ENCODE data around the gene SAFB.
A peak's percentile ranks its signal among the peaks of the same experiment; 100 is the strongest.

DNA sequence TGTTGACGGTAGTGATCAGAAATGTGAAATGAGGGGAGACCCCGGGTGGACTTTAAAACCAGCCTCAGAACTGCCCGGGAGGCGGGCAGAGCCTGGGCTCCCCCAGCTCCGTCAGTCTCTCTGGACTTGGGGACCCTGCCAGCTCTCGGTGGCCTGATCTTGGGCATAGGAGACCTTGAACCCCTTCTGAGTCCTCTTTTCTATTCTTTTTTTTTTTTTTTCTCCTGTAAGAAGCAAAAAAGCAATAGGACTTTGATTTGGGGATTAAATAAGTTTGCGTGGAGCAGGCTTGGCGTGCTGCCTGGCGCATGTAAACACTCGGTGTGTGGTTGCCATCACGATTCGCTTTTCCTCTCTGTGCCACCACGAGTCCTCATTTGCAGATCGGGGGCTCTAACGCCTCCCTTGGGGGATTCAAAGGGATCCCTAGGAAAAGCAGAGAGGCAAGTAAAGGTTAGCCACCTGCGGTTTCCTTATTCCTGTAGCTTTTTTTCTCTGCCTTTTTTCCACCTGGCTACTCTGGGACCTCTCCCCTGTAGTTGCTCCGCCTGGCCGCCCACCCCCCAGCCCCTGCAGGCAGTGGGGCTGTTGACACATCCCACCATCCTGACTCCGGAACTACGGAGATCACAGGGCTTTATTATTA, 1.3 kb downstream of the SAFB start:
- TF ChIP-seq, protein P1, sequence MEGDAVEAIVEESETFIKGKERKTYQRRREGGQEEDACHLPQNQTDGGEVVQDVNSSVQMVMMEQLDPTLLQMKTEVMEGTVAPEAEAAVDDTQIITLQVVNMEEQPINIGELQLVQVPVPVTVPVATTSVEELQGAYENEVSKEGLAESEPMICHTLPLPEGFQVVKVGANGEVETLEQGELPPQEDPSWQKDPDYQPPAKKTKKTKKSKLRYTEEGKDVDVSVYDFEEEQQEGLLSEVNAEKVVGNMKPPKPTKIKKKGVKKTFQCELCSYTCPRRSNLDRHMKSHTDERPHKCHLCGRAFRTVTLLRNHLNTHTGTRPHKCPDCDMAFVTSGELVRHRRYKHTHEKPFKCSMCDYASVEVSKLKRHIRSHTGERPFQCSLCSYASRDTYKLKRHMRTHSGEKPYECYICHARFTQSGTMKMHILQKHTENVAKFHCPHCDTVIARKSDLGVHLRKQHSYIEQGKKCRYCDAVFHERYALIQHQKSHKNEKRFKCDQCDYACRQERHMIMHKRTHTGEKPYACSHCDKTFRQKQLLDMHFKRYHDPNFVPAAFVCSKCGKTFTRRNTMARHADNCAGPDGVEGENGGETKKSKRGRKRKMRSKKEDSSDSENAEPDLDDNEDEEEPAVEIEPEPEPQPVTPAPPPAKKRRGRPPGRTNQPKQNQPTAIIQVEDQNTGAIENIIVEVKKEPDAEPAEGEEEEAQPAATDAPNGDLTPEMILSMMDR (IDR thresholded peaks at IDR 0.05): no peak
- TF ChIP-seq POLR2AphosphoS5 (IDR thresholded peaks at IDR 0.05; ENCODE audit: low read depth, low read length): no peak
- TF ChIP-seq, protein P2, sequence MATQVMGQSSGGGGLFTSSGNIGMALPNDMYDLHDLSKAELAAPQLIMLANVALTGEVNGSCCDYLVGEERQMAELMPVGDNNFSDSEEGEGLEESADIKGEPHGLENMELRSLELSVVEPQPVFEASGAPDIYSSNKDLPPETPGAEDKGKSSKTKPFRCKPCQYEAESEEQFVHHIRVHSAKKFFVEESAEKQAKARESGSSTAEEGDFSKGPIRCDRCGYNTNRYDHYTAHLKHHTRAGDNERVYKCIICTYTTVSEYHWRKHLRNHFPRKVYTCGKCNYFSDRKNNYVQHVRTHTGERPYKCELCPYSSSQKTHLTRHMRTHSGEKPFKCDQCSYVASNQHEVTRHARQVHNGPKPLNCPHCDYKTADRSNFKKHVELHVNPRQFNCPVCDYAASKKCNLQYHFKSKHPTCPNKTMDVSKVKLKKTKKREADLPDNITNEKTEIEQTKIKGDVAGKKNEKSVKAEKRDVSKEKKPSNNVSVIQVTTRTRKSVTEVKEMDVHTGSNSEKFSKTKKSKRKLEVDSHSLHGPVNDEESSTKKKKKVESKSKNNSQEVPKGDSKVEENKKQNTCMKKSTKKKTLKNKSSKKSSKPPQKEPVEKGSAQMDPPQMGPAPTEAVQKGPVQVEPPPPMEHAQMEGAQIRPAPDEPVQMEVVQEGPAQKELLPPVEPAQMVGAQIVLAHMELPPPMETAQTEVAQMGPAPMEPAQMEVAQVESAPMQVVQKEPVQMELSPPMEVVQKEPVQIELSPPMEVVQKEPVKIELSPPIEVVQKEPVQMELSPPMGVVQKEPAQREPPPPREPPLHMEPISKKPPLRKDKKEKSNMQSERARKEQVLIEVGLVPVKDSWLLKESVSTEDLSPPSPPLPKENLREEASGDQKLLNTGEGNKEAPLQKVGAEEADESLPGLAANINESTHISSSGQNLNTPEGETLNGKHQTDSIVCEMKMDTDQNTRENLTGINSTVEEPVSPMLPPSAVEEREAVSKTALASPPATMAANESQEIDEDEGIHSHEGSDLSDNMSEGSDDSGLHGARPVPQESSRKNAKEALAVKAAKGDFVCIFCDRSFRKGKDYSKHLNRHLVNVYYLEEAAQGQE (IDR thresholded peaks at IDR 0.05; ENCODE audit: insufficient read depth in 1 of 2, low read depth in 2 of 2, low read length in 1 of 2): no peak
- TF ChIP-seq SIN3A (IDR thresholded peaks at IDR 0.05; ENCODE audit: borderline replicate concordance, insufficient read depth, low read depth, low read length): 0 out of 2 replicates have a peak, but pooled peaks have one; percentile 48

All from Panc1 (cell line).